LNCaP clone FGC (cell line): ENCODE results near the gene FGF7.

Experiments
- DNase-seq: peaks from one replicate; pipeline ENCODE4 v3.0.0-alpha.2; 2011; ENCODE audit warnings: low read depth
- H3K4me3 ChIP-seq: 2 replicates; pipeline ENCODE4 v1.5.1; 2011; ENCODE audit warnings: mild to moderate bottlenecking, low read depth, low read length, control low read depth
- CTCF ChIP-seq: IDR thresholded peaks from 2 replicates; pipeline ENCODE4 v1.5.1; 2012; ENCODE audit warnings: mild to moderate bottlenecking; ENCODE audit not compliant: control insufficient read depth, insufficient read depth; ENCODE audit errors: extremely low read depth

Gene FGF7

GRCh38 chr15:49423901-49424550, 984 bp downstream of the FGF7 start:
- H3K4me3 ChIP-seq, result no peak overlapping the region
- DNase-seq, result no peak
- no peak for TF ChIP-seq CTCF

DNA sequence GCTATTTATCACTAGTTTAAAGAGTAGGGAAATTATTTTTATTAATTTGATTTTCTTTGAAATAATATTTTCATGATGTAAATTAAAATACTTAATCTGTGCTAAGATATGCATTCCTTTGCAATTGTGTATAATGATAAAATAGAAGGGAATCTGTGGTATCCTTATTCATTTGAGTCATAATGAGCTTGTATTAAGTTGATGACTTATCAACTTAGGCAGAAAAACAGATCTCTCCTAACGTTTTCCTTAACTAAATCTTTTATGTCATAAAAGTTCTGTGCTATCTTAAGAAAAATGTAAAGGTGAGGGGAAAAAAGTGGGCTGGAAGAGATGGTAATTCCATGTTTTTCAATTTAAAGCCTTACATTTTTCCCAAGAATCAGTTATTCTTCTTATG, 1.9 kb downstream of the FGF7 start:
- H3K4me3 ChIP-seq, result no peak overlapping the region
- DNase-seq, result no peak
- no peak for TF ChIP-seq CTCF

GRCh38 chr15:49427372-49427771, 4.3 kb downstream of the FGF7 start:
- no peak for TF ChIP-seq CTCF
- DNase-seq, result no peak
- no peak overlapping the region for H3K4me3 ChIP-seq

GRCh38 chr15:49428409-49429095, 5.5 kb downstream of the FGF7 start:
- no peak for DNase-seq
- no peak overlapping the region for H3K4me3 ChIP-seq

GRCh38 chr15:49430046-49430445, 7.0 kb downstream of the FGF7 start:
- TF ChIP-seq CTCF, result no peak
- no peak overlapping the region for H3K4me3 ChIP-seq
- DNase-seq, result no peak

More at GRCh38 chr15:49428409-49429095, 5.5 kb downstream of the FGF7 start:
- no peak for TF ChIP-seq CTCF

DNA sequence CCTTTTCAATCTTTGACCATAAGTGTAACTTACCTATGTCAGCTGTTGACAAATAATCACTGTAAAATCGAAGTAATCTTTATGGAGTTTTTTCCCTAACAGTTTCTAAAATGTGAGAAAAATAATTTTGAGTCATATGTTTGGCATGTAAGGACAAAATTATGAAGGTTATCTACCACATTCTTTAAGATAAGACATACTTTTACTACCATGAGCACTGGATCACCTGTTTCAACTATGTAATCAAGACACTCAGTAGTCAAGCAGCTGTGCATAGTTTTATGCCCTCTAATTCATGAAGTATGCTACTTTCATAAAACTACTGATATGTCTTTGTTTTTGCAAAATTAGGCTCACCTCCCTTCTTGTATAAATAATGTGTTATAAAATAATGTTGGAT, 12.1 kb downstream of the FGF7 start:
- no peak for DNase-seq
- H3K4me3 ChIP-seq, result no peak overlapping the region
- TF ChIP-seq CTCF, result no peak
